Measurements from ENCODE around the gene EEF1AKMT2. TPM values are rescaled to one million over a fixed set of nuclear protein-coding genes. Genes with fewer than 3 reads are reported as not detected.

Gene EEF1AKMT2
- total and polyA plus RNA-seq, 4 experiments from 2014 or later: 18.2 to 31.1 (median 22.1) TPM

- no peak for DNase-seq
- CTCF ChIA-PET (ENCODE audit: partially characterized antibody): interaction anchor here (1.1 to 18.1 kb wide), 3 partner anchors 13 to 89 kb away, joined by 4 to 556 read pairs (median 10); no protein-coding TSS in a partner anchor
- H3K27me3 ChIP-seq (ENCODE audit: insufficient read depth, low read length): no peaks in the 10 kb centered on the region
- Mint-ChIP-seq H3K27ac (peak overlapping the region; percentile 85 to 96 (median 93)), H3K36me3 (peaks cover 11 to 20% of the 10 kb centered on the region in 2 donors), H3K4me3 (peak overlapping the region; percentile 46 to 93 (median 77)), H3K4me1 (peaks cover 76 to 100% (median 90%) of the 10 kb centered on the region in 4 donors), H3K27me3 (no peaks in the 10 kb centered on the region), H3K9me3 (no peaks in the 10 kb centered on the region)
- H3K27ac ChIP-seq (ENCODE audit: low read depth, low read length): peak overlapping the region; percentile 78
- H3K36me3 ChIP-seq (ENCODE audit: insufficient read depth, low read length): no peaks in the 10 kb centered on the region
- no peaks in the 10 kb centered on the region for H3K9me3 ChIP-seq (ENCODE audit: control insufficient read depth in 1 of 2, low read length in 2 of 2)
- no peak overlapping the region for H3K4me3 ChIP-seq (ENCODE audit: low read length in 2 of 2)
- peaks cover 100% of the 10 kb centered on the region for H3K4me1 ChIP-seq (ENCODE audit: insufficient read depth, low read length)
- POLR2A ChIA-PET (ENCODE audit: partially characterized antibody): interaction anchor here (1.0 to 10.6 kb wide), 10 partner anchors 6 to 98 kb away, joined by 3 to 265 read pairs (median 10); no protein-coding TSS in a partner anchor
- intact Hi-C loops (cut with micrococcal nuclease): no loop called here
These were observed 56.0 kb downstream of the EEF1AKMT2 start for GRCh38 chr10:124735491-124736286.

GRCh38 chr10:124734311-124735166 is 57.1 kb downstream of the EEF1AKMT2 start:
- Histone ChIP-seq H3K27me3 (ENCODE audit: insufficient read depth, low read length) (no peaks in the 10 kb centered on the region), H3K36me3 (ENCODE audit: insufficient read depth, low read length) (no peaks in the 10 kb centered on the region), H3K4me3 (ENCODE audit: low read length in 2 of 2) (peak overlapping the region in 1 of 2 donors; percentile 39), H3K9me3 (ENCODE audit: control insufficient read depth in 1 of 2, low read length in 2 of 2) (no peaks in the 10 kb centered on the region), H3K27ac (ENCODE audit: low read depth, low read length) (peak overlapping the region; percentile 78), H3K4me1 (ENCODE audit: insufficient read depth, low read length) (peaks cover 100% of the 10 kb centered on the region)
- peak overlapping the region; percentile 72 to 93 (median 82) for H3K4me3 Mint-ChIP-seq
- DNase-seq: peak in 3 of 5 donors; percentile 26 to 73 (median 33)
- H3K4me1 Mint-ChIP-seq: peaks cover 76 to 100% (median 90%) of the 10 kb centered on the region in 4 donors
- intact Hi-C loops (cut with micrococcal nuclease): no loop called here
- ChIA-PET POLR2A (ENCODE audit: partially characterized antibody) (interaction anchor here (1.0 to 10.6 kb wide), 17 partner anchors 7 to 121 kb away, joined by 3 to 265 read pairs (median 5); partner anchors contain the start of gene EEF1AKMT2), CTCF (ENCODE audit: partially characterized antibody) (interaction anchor here (0.8 to 22.6 kb wide), 12 partner anchors 0 to 204 kb away, joined by 3 to 556 read pairs (median 4); no protein-coding TSS in a partner anchor)
- no peaks in the 10 kb centered on the region for H3K27me3 Mint-ChIP-seq
- peaks cover 11 to 23% of the 10 kb centered on the region in 2 donors for H3K36me3 Mint-ChIP-seq
- H3K27ac Mint-ChIP-seq: peak overlapping the region; percentile 87 to 96 (median 94)
- no peaks in the 10 kb centered on the region for H3K9me3 Mint-ChIP-seq

DNA sequence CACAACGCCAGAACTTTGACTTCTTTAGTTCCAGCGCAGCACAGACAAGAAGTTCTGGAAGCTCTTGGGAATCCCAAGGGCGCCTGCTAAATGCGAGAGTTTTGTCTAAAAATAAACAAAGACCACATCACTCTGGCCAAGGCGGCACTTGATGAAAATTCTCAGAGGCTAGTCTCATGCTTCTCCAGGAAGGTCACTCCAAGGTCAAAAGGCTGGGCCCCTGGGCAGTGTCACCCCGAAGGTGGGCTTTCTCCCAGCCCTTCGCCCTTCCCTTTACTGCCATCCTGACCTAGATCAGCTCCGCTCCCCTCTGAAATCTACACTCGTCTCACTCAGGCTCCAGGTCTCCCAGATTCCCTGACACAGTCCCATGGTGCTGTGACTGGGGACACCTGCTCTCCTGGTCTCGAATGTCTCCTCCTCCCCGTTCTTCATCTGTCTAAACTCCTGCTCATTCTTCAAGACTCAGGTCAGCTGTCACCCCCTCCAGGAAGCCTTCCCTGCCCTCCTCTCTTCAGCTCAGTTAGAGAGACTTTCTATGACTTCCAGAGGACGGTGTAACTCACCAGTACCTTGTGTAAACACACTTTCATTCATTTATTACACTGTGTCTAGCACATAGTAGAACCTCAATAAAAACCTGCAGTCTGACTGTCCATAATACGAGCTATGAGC is 58.0 kb downstream of the EEF1AKMT2 start:
- H3K27me3 Mint-ChIP-seq: no peaks in the 10 kb centered on the region
- H3K4me1 Mint-ChIP-seq: peaks cover 76 to 100% (median 90%) of the 10 kb centered on the region in 4 donors
- no peaks in the 10 kb centered on the region for H3K36me3 ChIP-seq (ENCODE audit: insufficient read depth, low read length)
- H3K4me3 Mint-ChIP-seq: peak overlapping the region; percentile 72 to 93 (median 82)
- peak overlapping the region; percentile 78 for H3K27ac ChIP-seq (ENCODE audit: low read depth, low read length)
- no peaks in the 10 kb centered on the region for H3K27me3 ChIP-seq (ENCODE audit: insufficient read depth, low read length)
- no peaks in the 10 kb centered on the region for H3K9me3 ChIP-seq (ENCODE audit: control insufficient read depth in 1 of 2, low read length in 2 of 2)
- H3K9me3 Mint-ChIP-seq: no peaks in the 10 kb centered on the region
- H3K4me1 ChIP-seq (ENCODE audit: insufficient read depth, low read length): peaks cover 100% of the 10 kb centered on the region
- peak overlapping the region; percentile 13 to 39 for H3K4me3 ChIP-seq (ENCODE audit: low read length in 2 of 2)
- ChIA-PET CTCF (ENCODE audit: partially characterized antibody) (interaction anchor here (1.0 to 22.6 kb wide), 11 partner anchors 1 to 122 kb away, joined by 3 to 556 read pairs (median 4); no protein-coding TSS in a partner anchor), POLR2A (ENCODE audit: partially characterized antibody) (interaction anchor here (0.8 to 10.6 kb wide), 19 partner anchors 8 to 120 kb away, joined by 3 to 265 read pairs (median 5); partner anchors contain the start of gene EEF1AKMT2)
- DNase-seq: no peak
- peaks cover 13 to 29% of the 10 kb centered on the region in 2 donors for H3K36me3 Mint-ChIP-seq
- H3K27ac Mint-ChIP-seq: peak overlapping the region; percentile 87 to 96 (median 94)
- intact Hi-C loops (cut with micrococcal nuclease): loop anchor here (1.0 kb wide), 1 partner anchor 8 kb away; no protein-coding TSS in a partner anchor

GRCh38 chr10:124732931-124733570 is 58.6 kb downstream of the EEF1AKMT2 start:
- Mint-ChIP-seq H3K27me3 (no peaks in the 10 kb centered on the region), H3K36me3 (peaks cover 18 to 34% of the 10 kb centered on the region in 2 donors), H3K9me3 (no peaks in the 10 kb centered on the region), H3K4me3 (peak overlapping the region; percentile 72 to 93 (median 80)), H3K4me1 (peaks cover 77 to 100% (median 90%) of the 10 kb centered on the region in 4 donors), H3K27ac (peak overlapping the region; percentile 87 to 96 (median 94))
- Histone ChIP-seq H3K36me3 (ENCODE audit: insufficient read depth, low read length) (no peaks in the 10 kb centered on the region), H3K4me1 (ENCODE audit: insufficient read depth, low read length) (peaks cover 100% of the 10 kb centered on the region), H3K27ac (ENCODE audit: low read depth, low read length) (peak overlapping the region; percentile 78), H3K9me3 (ENCODE audit: control insufficient read depth in 1 of 2, low read length in 2 of 2) (no peaks in the 10 kb centered on the region), H3K4me3 (ENCODE audit: low read length in 2 of 2) (peak overlapping the region; percentile 9 to 15), H3K27me3 (ENCODE audit: insufficient read depth, low read length) (no peaks in the 10 kb centered on the region)
- intact Hi-C loops (cut with micrococcal nuclease): loop anchor here (1.0 kb wide), 1 partner anchor 8 kb away; no protein-coding TSS in a partner anchor
- CTCF ChIA-PET (ENCODE audit: partially characterized antibody): interaction anchor here (0.7 to 22.6 kb wide), 10 partner anchors 1 to 195 kb away, joined by 3 to 556 read pairs (median 6); no protein-coding TSS in a partner anchor
- peak; percentile 37 to 77 (median 48) for DNase-seq
- POLR2A ChIA-PET (ENCODE audit: partially characterized antibody): interaction anchor here (0.8 to 10.6 kb wide), 12 partner anchors 9 to 101 kb away, joined by 3 to 265 read pairs (median 6); no protein-coding TSS in a partner anchor

DNA sequence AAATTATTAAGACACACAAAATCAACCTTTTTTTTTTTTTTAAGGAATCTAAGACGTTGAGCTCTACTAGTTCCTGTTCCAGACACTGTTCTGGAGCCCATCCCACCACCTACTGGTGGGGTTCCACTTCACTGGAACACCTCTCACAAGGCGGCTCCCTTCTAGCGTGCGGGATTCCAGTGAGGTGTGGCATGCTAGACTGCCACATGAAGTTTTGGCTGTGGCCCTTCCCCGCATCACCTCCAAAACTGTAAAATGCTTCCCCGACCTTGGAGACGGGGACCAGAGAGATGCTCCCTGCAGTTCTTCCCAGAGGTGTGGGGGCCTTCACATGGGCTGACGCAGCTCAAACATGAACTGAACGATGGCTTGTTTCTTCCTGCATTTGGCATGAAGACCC is 60.1 kb downstream of the EEF1AKMT2 start:
- Histone ChIP-seq H3K27ac (ENCODE audit: low read depth, low read length) (peak overlapping the region; percentile 78), H3K4me1 (ENCODE audit: insufficient read depth, low read length) (peaks cover 100% of the 10 kb centered on the region), H3K4me3 (ENCODE audit: low read length in 2 of 2) (no peak overlapping the region), H3K27me3 (ENCODE audit: insufficient read depth, low read length) (no peaks in the 10 kb centered on the region), H3K36me3 (ENCODE audit: insufficient read depth, low read length) (no peaks in the 10 kb centered on the region), H3K9me3 (ENCODE audit: control insufficient read depth in 1 of 2, low read length in 2 of 2) (no peaks in the 10 kb centered on the region)
- Mint-ChIP-seq H3K4me1 (peaks cover 76 to 100% (median 89%) of the 10 kb centered on the region in 4 donors), H3K27ac (peak overlapping the region; percentile 60 to 96 (median 93)), H3K9me3 (no peaks in the 10 kb centered on the region), H3K36me3 (peaks cover 14 to 34% of the 10 kb centered on the region in 2 donors), H3K27me3 (no peaks in the 10 kb centered on the region), H3K4me3 (peak overlapping the region in 5 of 8 donors; percentile 8 to 85 (median 75))
- DNase-seq: no peak
- ChIA-PET POLR2A (ENCODE audit: partially characterized antibody) (interaction anchor here (3.9 to 20.9 kb wide), 5 partner anchors 10 to 82 kb away, joined by 19 to 544 read pairs (median 74); no protein-coding TSS in a partner anchor), CTCF (ENCODE audit: partially characterized antibody) (interaction anchor here (0.6 to 22.6 kb wide), 10 partner anchors 3 to 1898 kb away, joined by 3 to 556 read pairs (median 3); no protein-coding TSS in a partner anchor)
- intact Hi-C loops (cut with micrococcal nuclease): no loop called here
